SK-N-SH (cell line): ENCODE results near the gene MRGPRD.

ENCODE experiments used
- EP300 ChIP-seq, 2 experiments: IDR thresholded peaks; 2 replicates each; pipeline versions ENCODE4 v1.4.0 to v1.6.1; 2012; ENCODE audit warnings: borderline replicate concordance in 1 of 2, low read depth in 1 of 2, low read length in 1 of 2
- EZH2phosphoT487 ChIP-seq: fragments of 200-600 bp; sonication (generic); IDR thresholded peaks from 2 replicates; pipeline ENCODE4 v1.6.1; 2017; ENCODE audit warnings: low read depth, mixed run types, mild to moderate bottlenecking, antibody characterized with exemption, moderate library complexity, borderline replicate concordance
- GABPA ChIP-seq: IDR thresholded peaks from 2 replicates; pipeline ENCODE4 v1.4.0; 2012; ENCODE audit warnings: low read depth, mild to moderate bottlenecking
- MEF2A ChIP-seq: IDR thresholded peaks from 2 replicates; pipeline ENCODE4 v1.4.0; 2012; ENCODE audit warnings: low read depth, borderline replicate concordance
- MXI1 ChIP-seq: IDR thresholded peaks from 2 replicates; pipeline ENCODE4 v1.6.1; 2012; ENCODE audit warnings: mild to moderate bottlenecking, low read depth, low read length, improper control_type of control experiment
- NRF1 ChIP-seq: IDR thresholded peaks from 2 replicates; pipeline ENCODE4 v1.6.1; 2012; ENCODE audit warnings: low read depth, mild to moderate bottlenecking, low read length
- RCOR1 ChIP-seq: fragments of 150-350 bp; IDR thresholded peaks from 2 replicates; pipeline ENCODE4 v1.6.1; 2017; ENCODE audit warnings: antibody characterized with exemption, low read length
- REST ChIP-seq: IDR thresholded peaks from 2 replicates; pipeline ENCODE4 v1.6.1; 2012; ENCODE audit warnings: mild to moderate bottlenecking, low read depth, low read length, moderate library complexity
- RFX5 ChIP-seq: IDR thresholded peaks from 2 replicates; pipeline ENCODE4 v1.6.1; 2012; ENCODE audit warnings: mild to moderate bottlenecking, improper control_type of control experiment, low read length
- TEAD4 ChIP-seq: IDR thresholded peaks from 2 replicates; pipeline ENCODE4 v1.4.0; 2012; ENCODE audit warnings: mild to moderate bottlenecking, borderline replicate concordance; ENCODE audit not compliant: insufficient read depth
- TF ChIP-seq, protein P1 (sequence below): IDR thresholded peaks from 2 replicates; pipeline ENCODE4 v1.4.0; 2012; ENCODE audit warnings: low read depth
- TF ChIP-seq, protein P2 (sequence below): fragments of 200-600 bp; sonication (generic); IDR thresholded peaks from 2 replicates; pipeline ENCODE4 v1.6.1; 2017; ENCODE audit warnings: antibody characterized with exemption, mild to moderate bottlenecking, moderate library complexity

GRCh38 chr11:68983801-68984200, 3.0 kb upstream of the MRGPRD start:
- no peak for TF ChIP-seq GABPA
- no peak for TF ChIP-seq RFX5
- TF ChIP-seq, protein P1, sequence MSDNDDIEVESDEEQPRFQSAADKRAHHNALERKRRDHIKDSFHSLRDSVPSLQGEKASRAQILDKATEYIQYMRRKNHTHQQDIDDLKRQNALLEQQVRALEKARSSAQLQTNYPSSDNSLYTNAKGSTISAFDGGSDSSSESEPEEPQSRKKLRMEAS, result no peak
- TF ChIP-seq REST, result no peak
- TF ChIP-seq TEAD4, result no peak
- TF ChIP-seq, protein P2, sequence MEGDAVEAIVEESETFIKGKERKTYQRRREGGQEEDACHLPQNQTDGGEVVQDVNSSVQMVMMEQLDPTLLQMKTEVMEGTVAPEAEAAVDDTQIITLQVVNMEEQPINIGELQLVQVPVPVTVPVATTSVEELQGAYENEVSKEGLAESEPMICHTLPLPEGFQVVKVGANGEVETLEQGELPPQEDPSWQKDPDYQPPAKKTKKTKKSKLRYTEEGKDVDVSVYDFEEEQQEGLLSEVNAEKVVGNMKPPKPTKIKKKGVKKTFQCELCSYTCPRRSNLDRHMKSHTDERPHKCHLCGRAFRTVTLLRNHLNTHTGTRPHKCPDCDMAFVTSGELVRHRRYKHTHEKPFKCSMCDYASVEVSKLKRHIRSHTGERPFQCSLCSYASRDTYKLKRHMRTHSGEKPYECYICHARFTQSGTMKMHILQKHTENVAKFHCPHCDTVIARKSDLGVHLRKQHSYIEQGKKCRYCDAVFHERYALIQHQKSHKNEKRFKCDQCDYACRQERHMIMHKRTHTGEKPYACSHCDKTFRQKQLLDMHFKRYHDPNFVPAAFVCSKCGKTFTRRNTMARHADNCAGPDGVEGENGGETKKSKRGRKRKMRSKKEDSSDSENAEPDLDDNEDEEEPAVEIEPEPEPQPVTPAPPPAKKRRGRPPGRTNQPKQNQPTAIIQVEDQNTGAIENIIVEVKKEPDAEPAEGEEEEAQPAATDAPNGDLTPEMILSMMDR, result no peak
- TF ChIP-seq EP300 (IDR thresholded peaks at IDR 0.05; ENCODE audit: borderline replicate concordance in 1 of 2, low read depth in 1 of 2, low read length in 1 of 2), result no peak
- TF ChIP-seq MEF2A, result no peak
- TF ChIP-seq EZH2phosphoT487, result no peak
- no peak for TF ChIP-seq MXI1
- TF ChIP-seq RCOR1, result no peak
- no peak for TF ChIP-seq NRF1
